K562 (cell line): Measurements from ENCODE around the gene ITPR1. TPM values are rescaled to one million over a fixed set of nuclear protein-coding genes. Genes with fewer than 3 reads are reported as not detected.

Experiments
- ATAC-seq: fragments of 200-7000 bp; cut with Tn5 transposase; 3 replicates; pipeline ENCODE4 v1.9.1; 2020; ENCODE audit warnings: moderate library complexity
- BruUV-seq: library from RNA; stranded (reverse); fragments of 400-500 nt; replicated peaks from 2 replicates; lab custom pipeline; 2021; lab: Mats Ljungman, UMichigan
- CTCF ChIA-PET: fragments of 300-600 bp; formaldehyde crosslinking; extraction: SDS; loops from one replicate; lab custom pipeline; 2021; ENCODE audit warnings: low intra/inter-chr PET ratio; lab: Yijun Ruan, JAX
- POLR2A ChIA-PET: fragments of 300-600, 350-650 bp; sonication (Branson Sonifier 250); formaldehyde crosslinking; extraction: SDS; loops from one replicate; lab custom pipeline; 2021; ENCODE audit warnings: antibody characterized with exemption, inconsistent platforms; lab: Yijun Ruan, JAX
- DNase-seq, 4 experiments: peaks; one replicate each; pipeline versions ENCODE4 v3.0.0 to v3.0.0-alpha.2; 2011 to 2018; ENCODE audit warnings: low spot score in 3 of 4, mixed read lengths in 3 of 4; ENCODE audit errors: extremely low read depth in 1 of 4
- FAIRE-seq: peaks from 2 replicates; lab custom pipeline; 2011; peaks lifted over from hg19 to GRCh38; lab: Jason Lieb, UNC
- H2AFZ ChIP-seq: 2 replicates; pipeline ENCODE4 v1.6.0; 2011; ENCODE audit warnings: low read depth, low read length, control low read depth, inconsistent platforms
- H3K27ac ChIP-seq: fragments of 200-600 bp; 3 replicates; pipeline ENCODE4 v1.8.0; 2011; ENCODE audit warnings: low read depth, mild to moderate bottlenecking, control low read depth, inconsistent platforms, low read length, moderate library complexity, mixed read lengths; ENCODE audit errors: extremely low read depth
- H3K27me3 ChIP-seq, 2 experiments: fragments of 300-600 bp in 1 of 2; 2 replicates in 1 of 2; 3 replicates in 1 of 2; pipeline versions ENCODE4 v1.6.0 to v1.8.0; 2011; ENCODE audit warnings: inconsistent platforms in 2 of 2, low read length in 2 of 2, mild to moderate bottlenecking in 1 of 2, mixed read lengths in 1 of 2, moderate library complexity in 1 of 2; ENCODE audit not compliant: control insufficient read depth in 2 of 2, insufficient read depth in 2 of 2
- H3K36me3 ChIP-seq: fragments of 300-600 bp; 3 replicates; pipeline ENCODE4 v1.8.0; 2011; ENCODE audit warnings: mild to moderate bottlenecking, low read length, inconsistent platforms; ENCODE audit not compliant: control insufficient read depth, insufficient read depth
- H3K4me1 ChIP-seq, 2 experiments: fragments of 200-600 bp in 1 of 2; replicated peaks in 1 of 2; 2 replicates in 1 of 2; 3 replicates in 1 of 2; pipeline versions ENCODE4 v1.5.1 to v1.8.0; 2011; ENCODE audit warnings: inconsistent platforms in 2 of 2, low read length in 2 of 2, mild to moderate bottlenecking in 1 of 2, mixed read lengths in 1 of 2, moderate library complexity in 1 of 2; ENCODE audit not compliant: control insufficient read depth in 2 of 2, insufficient read depth in 2 of 2
- H3K4me2 ChIP-seq: 2 replicates; pipeline ENCODE4 v1.6.1; 2011; ENCODE audit warnings: low read length, control low read depth, inconsistent platforms, mixed read lengths; ENCODE audit not compliant: insufficient read depth
- H3K4me3 ChIP-seq: fragments of 200-600 bp; sonication (generic), shearing (Covaris generic); 2 replicates; pipeline ENCODE4 v1.5.1; 2016; ENCODE audit warnings: control low read depth, inconsistent platforms
- H3K79me2 ChIP-seq: fragments of 200-600 bp; 3 replicates; pipeline ENCODE4 v1.8.0; 2011; ENCODE audit warnings: low read length, inconsistent platforms; ENCODE audit not compliant: control insufficient read depth, insufficient read depth
- H3K9ac ChIP-seq, 2 experiments: 2 replicates each; pipeline versions ENCODE4 v1.6.0 to v1.6.1; 2011; ENCODE audit warnings: low read depth in 2 of 2, low read length in 2 of 2, control low read depth in 1 of 2, inconsistent platforms in 1 of 2, mild to moderate bottlenecking in 1 of 2, mixed read lengths in 1 of 2; ENCODE audit not compliant: insufficient read depth in 1 of 2
- H3K9me1 ChIP-seq: one replicate; pipeline ENCODE4 v1.6.0; 2011; ENCODE audit warnings: inconsistent platforms, mild to moderate bottlenecking, low read length, moderate library complexity; ENCODE audit not compliant: control insufficient read depth, insufficient read depth
- H3K9me3 ChIP-seq: replicated peaks from 2 replicates; pipeline ENCODE4 v1.5.1; 2011; ENCODE audit warnings: low read depth, low read length, inconsistent platforms; ENCODE audit not compliant: control insufficient read depth, insufficient read depth
- H4K20me1 ChIP-seq: replicated peaks from 2 replicates; pipeline ENCODE4 v1.6.1; 2011; ENCODE audit warnings: low read length, inconsistent platforms, mixed read lengths; ENCODE audit not compliant: control insufficient read depth, insufficient read depth
- BRCA1 ChIP-seq, 2 experiments: fragments of 450-650 bp in 1 of 2; sonication (generic) in 1 of 2; formaldehyde crosslinking in 1 of 2; IDR thresholded peaks; 2 replicates each; pipeline versions ENCODE4 v1.5.0 to v1.6.1; 2017 to 2020; ENCODE audit warnings: mild to moderate bottlenecking in 1 of 2, missing genetic modification reagents in 1 of 2
- CAMTA2 ChIP-seq: fragments of 250-450 bp; sonication (Bioruptor Pico); conservative IDR thresholded peaks from 2 replicates; pipeline ENCODE4 v1.5.1; 2022
- CEBPB ChIP-seq: fragments of 450-650 bp; IDR thresholded peaks from 2 replicates; pipeline ENCODE4 v1.6.1; 2016; ENCODE audit warnings: missing genetic modification characterization, missing compliant biosample characterization
- DIDO1 ChIP-seq: fragments of 450-650 bp; IDR thresholded peaks from 2 replicates; pipeline ENCODE4 v1.6.1; 2016; ENCODE audit warnings: low read depth, missing biosample characterization, missing genetic modification characterization
- ESRRA ChIP-seq: fragments of 450-650 bp; IDR thresholded peaks from 2 replicates; pipeline ENCODE4 v1.6.1; 2014; ENCODE audit warnings: low read depth, mild to moderate bottlenecking, moderate library complexity, borderline replicate concordance
- HMBOX1 ChIP-seq: sonication (generic); IDR thresholded peaks from 2 replicates; pipeline ENCODE4 v1.6.1; 2016
- HMGXB4 ChIP-seq: sonication (generic); formaldehyde crosslinking; IDR thresholded peaks from 2 replicates; pipeline ENCODE4 v1.8.1; 2023; ENCODE audit warnings: mild to moderate bottlenecking, missing genetic modification reagents
- HNRNPUL1 ChIP-seq: fragments of 200-400 bp; formaldehyde crosslinking; IDR thresholded peaks from 2 replicates; pipeline ENCODE4 v1.6.1; 2017; ENCODE audit warnings: low read length
- MYC ChIP-seq, 2 experiments: fragments of 250-450 bp in 1 of 2; sonication (Bioruptor Pico) in 1 of 2; IDR thresholded peaks; 2 replicates each; pipeline versions ENCODE4 v1.5.1 to v1.6.1; 2012 to 2021; ENCODE audit warnings: low read depth in 2 of 2, borderline replicate concordance in 1 of 2, improper control_type of control experiment in 1 of 2, low read length in 1 of 2, mild to moderate bottlenecking in 1 of 2, moderate library complexity in 1 of 2
- NFE2 ChIP-seq: IDR thresholded peaks from 2 replicates; pipeline ENCODE4 v1.6.1; 2014; ENCODE audit warnings: antibody characterized with exemption, low read depth
- PRDM10 ChIP-seq: fragments of 450-650 bp; IDR thresholded peaks from 2 replicates; pipeline ENCODE4 v1.6.1; 2018; ENCODE audit not compliant: partially characterized antibody
- RFX5 ChIP-seq: IDR thresholded peaks from 2 replicates; pipeline ENCODE4 v1.6.1; 2011; ENCODE audit warnings: low read depth, mild to moderate bottlenecking, improper control_type of control experiment, low read length
- XRCC5 ChIP-seq: fragments of 200-400 bp; formaldehyde crosslinking; IDR thresholded peaks from 2 replicates; pipeline ENCODE4 v1.6.1; 2017; ENCODE audit warnings: low read depth, mild to moderate bottlenecking, low read length
- ZC3H8 ChIP-seq: fragments of 450-650 bp; IDR thresholded peaks from 2 replicates; pipeline ENCODE4 v1.6.1; 2017
- ZNF3 ChIP-seq: fragments of 250-450 bp; sonication (Bioruptor Pico); IDR thresholded peaks from 2 replicates; pipeline ENCODE4 v1.5.0; 2021; ENCODE audit warnings: mild to moderate bottlenecking, moderate library complexity
- WGBS: fragments of 100-300 bp; shearing (Covaris generic); methylation state at CpG from one replicate; pipeline ENCODE4 v1.1.6; 2016; ENCODE audit warnings: low coverage, mixed read lengths; ENCODE audit not compliant: insufficient coverage; ENCODE audit errors: missing lambda C conversion rate; 5-methylcytosine and 5-hydroxymethylcytosine counted together
- in situ Hi-C: fragments of 300-500 bp; cut with MboI; formaldehyde crosslinking; loops from 4 replicates; pipeline ENCODE4 v1.15.0; 2018; ENCODE audit warnings: inconsistent platforms, mixed read lengths
- intact Hi-C: fragments of 100-400 bp; cut with micrococcal nuclease; formaldehyde crosslinking; loops from 2 replicates; pipeline ENCODE4 v1.14.2; 2022
- polyA plus RNA-seq, 8 experiments: library from polyadenylated mRNA; depleted of rRNA in 4 of 8; stranded (reverse) in 5 of 8; unstranded in 3 of 8; fragments of >200 nt; fragmentation: Nextera tagmentation in 2 of 8; fragmentation: Illumina TruSeq in 1 of 8; extraction: Ambion mirVana in 2 of 8; extraction: Trizol in 1 of 8; gene quantifications; 2 replicates each; pipeline versions ENCODE4 v1.2.1 to v1.2.3, GENCODE V29; 2011 to 2014; ENCODE audit warnings: inconsistent platforms in 1 of 8, missing spikeins in 1 of 8
- total RNA-seq, 7 experiments: library from RNA; depleted of rRNA in 6 of 7; stranded (reverse); fragments of >200 nt in 6 of 7; fragmentation: Illumina TruSeq in 2 of 7; extraction: Trizol in 2 of 7; gene quantifications; 2 replicates each; pipeline versions ENCODE4 v1.2.1 to v1.2.3, GENCODE V29; 2011 to 2021; ENCODE audit warnings: low replicate concordance in 1 of 7

The ITPR1 gene
- total and polyA plus RNA-seq, 9 of the 15 experiments (the other 6 are each of a cell fraction or from before 2014, with no cell fraction given) = 22.4 to 40.0 (median 27.4) TPM

GRCh38 chr3:4841225-4841624 is 348.1 kb downstream of the ITPR1 start (continued):
- TF ChIP-seq HMGXB4 (CRISPR knock-in tag) = no peak

GRCh38 chr3:4841776-4842440 is 348.8 kb downstream of the ITPR1 start:
- in situ Hi-C loops (no loop called here), intact Hi-C loops (no loop called here)
- H4K20me1 ChIP-seq = no peaks in the 10 kb centered on the region
- FAIRE-seq (no peak), ATAC-seq (no peak), DNase-seq (no peak)
- H3K9ac ChIP-seq = no peak overlapping the region
- no peak overlapping the region for H3K27ac ChIP-seq
- H3K27me3 ChIP-seq = no peaks in the 10 kb centered on the region
- 76% methylated on average over 3 of the region's 3 CpGs for WGBS
- H3K4me2 ChIP-seq = no peak overlapping the region
- no peaks in the 10 kb centered on the region for H3K4me1 ChIP-seq
- POLR2A ChIA-PET = interaction anchor here (0.7 to 1.6 kb wide), 7 partner anchors 8 to 25 kb away, joined by 3 to 7 read pairs (median 3); no protein-coding TSS in a partner anchor
- H2AFZ ChIP-seq = no peak overlapping the region
- H3K36me3 ChIP-seq = peaks cover 81% of the 10 kb centered on the region
- no peaks in the 10 kb centered on the region for H3K9me1 ChIP-seq
- no peaks in the 10 kb centered on the region for H3K79me2 ChIP-seq
- CTCF ChIA-PET = interaction anchor here (0.7 kb wide), 1 partner anchor 116 kb away, joined by 3 read pairs; no protein-coding TSS in a partner anchor
- no TSS peak for BruUV-seq
- no peak overlapping the region for H3K4me3 ChIP-seq
- no peaks in the 10 kb centered on the region for H3K9me3 ChIP-seq
- no peak for TF ChIP-seq HNRNPUL1
- no peak for TF ChIP-seq PRDM10
- no peak for TF ChIP-seq ZNF3 (CRISPR knock-in tag)
- TF ChIP-seq RFX5 = no peak
- TF ChIP-seq NFE2 = no peak
- TF ChIP-seq DIDO1 (tag) = no peak
- no peak for TF ChIP-seq ZC3H8
- TF ChIP-seq MYC (IDR thresholded peaks at IDR 0.05; ENCODE audit: low read depth, low read length) = no peak
- TF ChIP-seq MYC (CRISPR knock-in tag; IDR thresholded peaks at IDR 0.05; ENCODE audit: borderline replicate concordance, low read depth) = no peak
- no peak for TF ChIP-seq ESRRA
- no peak for TF ChIP-seq XRCC5
- no peak for TF ChIP-seq HMBOX1
- no peak for TF ChIP-seq CAMTA2 (CRISPR knock-in tag)
- TF ChIP-seq CEBPB (tag) = no peak
- TF ChIP-seq BRCA1 (IDR thresholded peaks at IDR 0.05) = no peak
- no peak for TF ChIP-seq BRCA1 (CRISPR knock-in tag; IDR thresholded peaks at IDR 0.05)
